CD4-positive, alpha-beta T cell treated with Interleukin-1 beta for 1 hour (primary cell): Measurements from ENCODE around the gene SNRPA1.
"Not testable (repeated sequence)": the region's sequence is repeated elsewhere in the genome, so short reads cannot be mapped to it uniquely, and the experiment has no call there.

Source experiments
- DNase-seq, 2 donors: peaks; one replicate each; pipeline ENCODE4 v3.0.0-alpha.2; 2020 to 2022

SNRPA1 gene

DNA sequence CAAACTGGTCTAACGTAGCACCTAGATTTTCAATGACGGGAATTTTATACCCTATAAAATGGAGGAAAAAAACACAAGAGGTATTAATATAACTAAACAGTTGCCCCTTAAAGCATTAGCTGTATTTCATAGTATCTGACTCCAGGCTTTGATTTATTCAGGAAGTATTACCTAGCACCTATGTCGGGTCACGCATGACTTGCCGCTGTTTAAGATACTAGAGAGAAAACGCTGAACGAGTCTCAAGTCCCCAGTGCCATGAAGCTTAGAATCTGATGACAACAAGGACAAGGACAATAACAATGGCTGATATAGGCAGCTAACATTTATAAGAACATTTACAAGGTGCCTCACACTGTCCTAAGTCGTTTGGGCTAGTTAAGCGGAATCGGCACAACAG, 1.9 kb downstream of the SNRPA1 start:
- DNase-seq = no peak

DNA sequence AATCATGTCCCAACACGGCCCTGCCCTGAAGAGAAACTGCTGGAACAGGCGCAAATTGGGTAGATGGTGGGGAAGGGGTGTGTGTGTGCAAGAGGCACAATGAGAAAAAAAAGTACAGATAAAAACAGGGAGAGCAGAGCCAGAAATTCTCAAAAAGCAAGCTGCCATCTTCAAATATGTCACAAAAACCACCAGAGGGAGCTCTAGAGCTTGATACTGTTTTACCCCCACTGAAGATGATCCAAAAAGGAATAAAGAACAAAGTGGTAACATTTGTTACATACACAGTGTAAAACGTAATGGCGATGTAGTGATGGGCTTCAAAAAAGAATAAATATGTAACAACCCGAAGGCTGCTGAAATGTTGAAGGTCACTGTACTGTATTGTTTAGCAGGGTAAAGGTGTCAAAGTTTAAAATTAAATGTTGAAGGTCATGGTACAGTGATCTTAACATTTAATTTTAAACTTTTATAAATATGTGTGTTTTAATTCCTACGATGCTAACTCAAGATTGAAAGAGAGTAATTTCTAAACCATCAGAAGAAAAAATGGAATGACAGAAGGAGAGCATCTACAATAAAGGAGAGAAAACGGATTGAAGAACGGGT, 6.0 kb downstream of the SNRPA1 start:
- peak in 1 of 2 donors; percentile 73 for DNase-seq

DNA sequence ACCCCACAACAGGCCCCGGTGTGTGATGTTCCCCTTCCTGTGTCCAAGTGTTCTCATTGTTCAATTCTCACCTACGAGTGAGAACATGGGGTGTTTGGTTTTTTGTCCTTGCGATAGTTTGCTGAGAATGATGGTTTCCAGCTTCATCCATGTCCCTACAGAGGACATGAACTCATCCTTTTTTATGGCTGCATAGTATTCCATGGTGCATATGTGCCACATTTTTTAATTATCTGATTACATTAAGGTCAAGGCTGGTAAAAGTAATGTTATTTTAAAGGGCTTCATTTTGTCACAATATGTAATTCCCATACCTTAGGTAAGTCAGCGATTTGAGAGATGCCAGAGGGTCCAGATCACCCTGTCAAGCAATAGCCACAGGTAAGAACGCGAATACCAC, 7.7 kb downstream of the SNRPA1 start:
- DNase-seq = not testable (repeated sequence)

DNA sequence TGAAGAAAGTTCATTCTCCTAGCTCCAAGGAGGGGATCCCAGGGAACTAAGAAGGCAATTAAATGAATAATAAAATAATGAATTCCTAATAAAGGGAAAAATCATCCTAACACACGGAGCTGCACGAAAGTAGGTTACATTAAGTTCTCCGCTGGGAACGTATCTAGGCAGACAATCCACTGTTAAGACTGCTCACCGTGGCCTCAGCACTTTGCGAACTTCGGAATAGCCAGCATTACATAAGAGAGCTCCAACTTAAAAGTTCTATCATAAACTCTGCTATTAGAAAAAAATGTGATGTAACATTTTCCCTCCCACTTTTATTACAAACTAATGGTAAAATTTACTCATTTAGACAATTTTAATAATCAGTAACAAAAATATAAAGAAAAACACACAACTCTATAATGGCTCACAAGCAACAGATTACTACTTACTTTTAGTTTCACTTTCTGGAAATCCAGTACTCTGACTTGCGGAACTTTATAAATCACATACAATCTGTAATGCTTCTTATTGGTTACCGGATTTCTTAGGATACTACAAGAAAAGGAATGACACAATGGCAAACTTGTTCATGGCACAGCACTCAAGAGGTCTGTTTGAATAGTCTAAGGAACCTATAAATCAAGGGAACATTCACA, 8.5 kb downstream of the SNRPA1 start:
- DNase-seq = no peak

DNA sequence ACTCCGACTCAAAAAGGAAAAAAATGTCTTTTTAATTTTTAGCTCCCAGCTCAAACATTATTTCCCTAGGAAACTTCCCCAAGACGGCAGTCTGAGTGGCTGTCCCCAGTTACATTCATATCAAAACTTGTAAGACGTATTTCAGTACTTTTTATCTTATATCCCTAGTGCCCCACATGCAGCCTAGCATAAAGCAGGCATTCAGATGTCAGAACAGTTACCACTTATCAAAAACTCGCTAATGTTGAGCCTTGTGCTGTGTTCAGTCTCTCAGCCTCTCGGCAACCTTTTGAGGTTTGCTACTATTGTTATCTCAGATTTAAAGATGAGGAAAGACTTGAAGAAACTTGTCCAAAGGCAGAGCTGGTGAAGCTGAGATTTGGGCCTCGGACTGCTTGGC, 11.1 kb downstream of the SNRPA1 start:
- no peak for DNase-seq

DNA sequence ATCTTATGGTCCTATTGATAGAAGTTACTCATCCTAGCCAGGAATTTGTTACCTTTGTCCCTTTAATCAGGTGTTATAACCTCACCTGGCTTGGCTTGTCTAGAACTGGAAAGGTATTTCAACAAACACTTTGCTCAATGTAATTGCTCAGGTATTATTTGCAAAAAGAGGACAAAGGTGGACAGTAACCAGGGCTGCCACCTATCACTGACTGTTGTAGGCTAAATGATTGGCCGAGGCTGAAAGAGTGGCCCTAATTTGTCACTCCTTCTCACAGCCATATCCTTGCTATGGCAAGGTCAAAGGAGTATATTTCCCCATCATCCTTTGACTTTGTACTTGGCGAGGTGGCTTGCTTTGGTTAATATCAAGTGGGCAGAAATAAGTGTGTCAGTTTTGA, 15.0 kb downstream of the SNRPA1 start:
- DNase-seq = no peak

DNA sequence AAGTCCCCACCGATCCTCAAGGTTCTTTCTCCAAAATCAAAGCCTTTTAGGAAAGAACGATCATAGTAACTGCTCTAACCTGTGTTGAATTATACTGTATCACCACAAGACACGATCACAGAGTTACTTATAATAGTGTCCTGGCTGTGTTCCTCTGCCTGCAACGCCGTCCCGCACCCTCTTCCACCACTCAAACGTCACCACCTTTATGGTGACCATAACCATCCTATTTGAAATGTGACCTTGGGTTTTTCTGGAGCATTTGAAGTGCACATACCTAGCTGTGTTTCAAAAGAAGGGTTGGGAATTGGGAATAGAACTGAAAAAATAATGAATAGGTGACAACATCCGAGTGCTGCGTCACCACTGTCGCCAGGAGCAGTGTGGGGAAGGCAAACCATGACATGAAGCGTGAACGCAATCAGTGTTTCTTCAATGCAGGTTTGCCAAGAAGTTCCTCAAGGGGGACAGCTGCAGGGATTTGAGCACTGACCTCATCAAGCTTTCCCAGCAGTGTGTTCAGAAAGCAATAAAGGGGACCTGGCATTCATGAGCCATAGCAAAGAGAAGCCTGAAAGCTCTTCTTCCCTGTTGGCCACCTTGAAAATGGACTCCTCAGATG, 17.0 kb downstream of the SNRPA1 start:
- DNase-seq = no peak

DNA sequence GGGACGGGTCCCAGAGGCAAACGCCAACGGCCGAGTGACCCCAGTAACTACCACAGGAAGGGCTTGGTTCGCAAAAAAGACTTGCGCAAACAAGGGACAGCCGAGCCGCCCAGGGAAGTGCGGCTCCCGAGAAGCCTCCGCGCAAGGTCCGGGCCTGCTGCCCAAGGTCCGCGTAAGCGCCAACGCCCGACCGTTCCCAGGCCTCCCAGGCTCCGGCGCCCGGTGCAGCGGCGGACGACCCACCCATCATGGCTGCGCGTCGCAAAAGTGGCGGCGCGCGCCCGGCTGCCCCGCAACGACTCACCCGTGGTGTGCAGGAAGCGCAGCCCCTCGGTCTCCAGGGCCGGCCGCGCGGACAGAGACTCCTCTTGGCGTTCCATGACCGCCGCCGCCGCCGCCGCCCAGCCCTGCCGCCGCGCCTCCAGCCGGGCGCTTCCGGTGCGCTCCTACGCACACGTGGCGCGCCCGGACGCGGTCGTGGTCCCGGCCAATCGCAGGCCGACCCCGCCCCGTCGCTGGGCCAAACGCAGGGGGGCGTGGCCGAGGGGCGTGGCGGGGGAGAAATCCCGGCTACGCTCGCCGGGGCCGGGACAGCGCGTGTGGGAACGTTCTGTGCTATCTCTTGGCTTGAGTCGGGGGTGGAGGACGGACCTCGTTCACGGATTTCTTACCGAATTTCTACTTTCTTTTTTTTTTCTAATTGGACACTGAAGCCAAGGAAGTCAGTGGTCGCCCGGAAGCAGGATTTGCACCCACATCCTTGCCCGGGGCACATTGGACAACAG, 17.8 kb downstream of the SNRPA1 start, which contains the start of gene SELENOS:
Gene SELENOS, minus strand, starts transcription at position 448 of the 785 bp plus-strand sequence. Its CDS starts 68 bp downstream, at position 380.
- peak; percentile 84 to 86 for DNase-seq

DNA sequence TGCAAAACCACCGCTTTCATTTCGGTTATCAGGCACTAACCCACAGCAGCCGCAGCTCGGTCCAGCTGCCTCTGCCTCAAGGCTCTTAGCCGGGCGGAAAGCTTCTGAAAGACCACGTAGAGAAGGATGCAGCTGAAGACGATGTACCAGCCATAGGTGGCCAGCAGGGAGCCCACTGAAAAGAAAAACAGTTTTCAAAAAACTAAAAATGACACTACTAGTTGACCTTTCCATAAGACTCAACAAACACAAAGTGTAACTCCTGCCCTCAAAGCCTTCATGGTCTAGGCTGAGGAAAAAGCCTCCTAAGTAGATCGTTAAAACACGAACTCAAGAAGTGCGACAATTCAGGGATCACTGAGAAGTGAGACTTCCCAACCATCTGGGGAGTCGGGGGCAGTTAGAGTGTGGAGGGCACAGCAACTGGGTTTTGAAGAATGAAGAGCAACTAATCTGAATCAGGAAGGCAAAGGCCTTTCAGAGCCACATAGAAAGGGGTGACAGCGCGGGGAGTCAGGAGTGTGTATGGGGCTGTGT, 18.5 kb downstream of the SNRPA1 start:
- peak in 1 of 2 donors; percentile 33 for DNase-seq

DNA sequence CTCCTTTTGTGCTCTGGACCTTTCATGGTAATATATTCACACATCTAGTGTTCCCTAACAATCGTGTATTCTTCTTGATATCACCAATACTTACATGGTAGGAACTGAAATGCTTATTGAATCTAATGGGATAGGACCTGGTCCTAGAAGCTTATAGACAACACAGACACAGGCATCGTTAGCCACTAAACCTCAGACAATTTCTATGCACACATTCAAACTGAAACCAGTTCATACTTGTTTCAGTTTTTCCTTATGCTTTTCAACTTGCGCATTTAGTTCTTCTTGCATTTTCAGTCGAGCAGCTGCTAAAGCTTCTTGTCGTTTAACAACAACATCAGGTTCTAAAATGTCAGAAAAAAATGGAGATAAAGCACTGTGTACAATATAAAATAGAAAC, 20.0 kb downstream of the SNRPA1 start:
- no peak for DNase-seq

DNA sequence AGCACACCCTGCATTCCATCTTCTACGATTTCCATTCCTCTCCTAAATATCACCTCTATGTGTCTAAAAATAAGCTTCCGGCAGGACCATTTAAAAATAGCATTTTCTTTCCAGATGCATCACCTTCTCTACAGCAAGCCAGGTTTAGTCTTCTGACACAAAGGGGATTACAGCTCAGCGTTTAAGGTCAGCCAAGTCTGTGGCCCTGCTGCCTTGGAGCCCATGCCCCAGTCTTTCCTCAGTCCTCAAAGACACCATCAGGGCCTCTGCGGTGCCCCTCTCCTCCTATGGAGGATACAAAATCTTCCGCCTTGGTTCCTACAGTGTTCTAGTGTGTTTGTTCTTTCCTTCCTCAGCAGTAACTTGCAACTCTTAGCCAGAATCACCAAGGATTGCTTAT, 21.5 kb downstream of the SNRPA1 start:
- DNase-seq = no peak

DNA sequence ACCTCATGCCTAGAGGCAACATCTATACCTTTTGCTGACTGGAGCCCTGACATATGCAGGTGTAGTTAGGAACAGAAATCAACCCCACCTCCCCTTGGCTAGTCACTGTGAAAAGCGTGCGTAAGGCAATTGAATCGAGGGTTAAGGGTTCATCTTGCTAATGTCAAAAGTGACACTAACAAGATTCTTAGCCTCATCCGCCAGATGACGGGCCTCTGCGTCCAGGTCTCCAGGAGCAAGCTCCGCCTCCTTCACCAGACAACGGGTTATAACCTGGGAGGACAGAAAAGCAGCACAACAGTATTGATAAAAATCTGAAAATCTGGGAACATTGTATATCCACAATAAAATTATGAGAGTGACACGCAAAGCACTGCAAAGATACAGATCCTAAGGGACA, 22.5 kb downstream of the SNRPA1 start:
- DNase-seq = no peak

DNA sequence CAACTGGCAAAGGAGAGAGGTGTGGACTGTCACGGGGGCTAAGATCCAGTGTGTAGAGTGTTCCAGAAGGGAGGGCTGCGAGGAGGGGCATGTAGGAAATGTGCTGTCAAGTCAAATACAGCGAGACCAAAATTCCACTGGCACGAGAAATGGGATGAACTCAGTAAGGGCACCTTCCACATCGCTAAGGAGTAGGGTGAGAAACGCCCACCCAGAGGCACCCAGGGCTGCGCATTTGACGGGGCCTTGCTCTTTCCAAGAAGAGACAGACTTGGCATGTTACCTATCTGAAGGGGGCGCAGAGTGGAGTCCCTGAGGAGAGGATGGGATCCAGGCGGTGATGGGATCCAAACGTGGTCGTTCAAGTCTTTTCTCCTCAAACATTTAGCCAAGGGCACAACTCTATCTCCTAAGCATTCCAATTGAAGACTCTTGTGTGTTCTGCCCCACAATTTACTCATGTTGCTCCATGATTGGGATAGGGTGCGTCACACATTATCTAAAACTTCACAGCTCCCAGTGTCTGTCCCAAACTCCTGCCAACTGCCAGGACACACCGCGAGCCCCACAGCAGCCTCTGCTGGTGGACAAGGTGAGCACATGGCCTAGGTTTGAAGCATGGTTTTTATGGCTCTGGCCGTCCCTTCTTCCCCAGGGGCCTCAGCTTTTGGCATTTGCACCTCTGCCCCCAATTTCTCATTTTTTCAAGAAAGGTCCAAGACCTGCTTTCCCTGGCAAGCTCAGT, 25.4 kb downstream of the SNRPA1 start:
- no peak for DNase-seq

DNA sequence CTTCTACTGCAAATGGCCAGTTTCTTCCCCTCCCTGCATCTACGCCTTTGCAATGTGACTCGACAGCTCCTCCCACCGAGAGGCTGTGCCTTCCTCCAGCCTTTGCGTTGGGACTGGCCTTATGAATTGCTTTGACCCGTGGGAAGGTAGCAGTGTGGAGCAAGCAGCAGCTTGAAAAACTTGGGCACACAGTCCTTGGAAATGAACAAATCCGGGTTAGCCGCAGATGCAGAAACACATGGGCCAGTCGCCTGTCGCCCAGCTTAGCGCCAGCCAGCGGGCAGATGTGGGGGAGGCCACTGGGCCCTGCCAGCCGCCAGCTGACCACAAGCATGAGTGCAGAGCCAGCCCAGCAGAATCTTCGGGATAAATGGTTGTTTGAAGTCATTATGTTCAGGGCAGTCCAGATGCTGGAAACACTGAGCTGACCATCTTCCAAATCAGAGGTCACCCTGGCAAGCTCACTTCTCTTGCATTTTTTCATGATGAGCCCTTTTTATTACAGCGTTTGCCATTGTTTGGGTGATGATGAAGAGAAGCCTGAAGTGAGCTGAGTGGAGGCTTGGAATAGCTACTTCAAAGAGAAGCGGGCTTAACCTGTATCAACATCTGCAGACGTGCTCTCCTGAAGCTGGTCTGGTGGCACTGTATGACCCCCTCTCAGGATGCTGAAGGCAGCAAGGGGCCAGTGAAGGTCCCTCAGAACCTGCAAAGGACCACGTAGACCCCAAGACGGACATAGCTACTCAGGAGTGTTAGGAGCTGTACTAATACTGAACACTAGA, 27.5 kb downstream of the SNRPA1 start:
- DNase-seq = no peak

DNA sequence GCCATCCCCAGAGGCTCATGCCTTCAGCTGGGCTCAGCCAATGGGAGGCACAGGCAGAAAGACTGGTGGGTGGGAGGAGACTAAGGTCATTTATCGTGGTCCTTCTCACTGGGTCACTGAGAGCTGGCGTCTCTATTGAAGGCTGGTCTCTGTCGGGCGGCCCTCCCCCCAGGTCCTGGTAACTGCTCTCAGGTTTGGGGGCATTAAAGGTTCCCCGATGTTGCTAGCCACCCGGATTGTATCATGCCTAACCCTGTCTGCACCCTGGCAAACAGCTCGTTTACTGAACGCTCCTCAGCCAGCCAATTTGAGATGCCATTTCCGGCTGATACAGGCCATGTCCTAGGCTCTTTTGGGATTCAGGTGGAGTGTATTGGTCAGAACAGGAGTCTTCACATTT, 28.3 kb downstream of the SNRPA1 start:
- no peak for DNase-seq

DNA sequence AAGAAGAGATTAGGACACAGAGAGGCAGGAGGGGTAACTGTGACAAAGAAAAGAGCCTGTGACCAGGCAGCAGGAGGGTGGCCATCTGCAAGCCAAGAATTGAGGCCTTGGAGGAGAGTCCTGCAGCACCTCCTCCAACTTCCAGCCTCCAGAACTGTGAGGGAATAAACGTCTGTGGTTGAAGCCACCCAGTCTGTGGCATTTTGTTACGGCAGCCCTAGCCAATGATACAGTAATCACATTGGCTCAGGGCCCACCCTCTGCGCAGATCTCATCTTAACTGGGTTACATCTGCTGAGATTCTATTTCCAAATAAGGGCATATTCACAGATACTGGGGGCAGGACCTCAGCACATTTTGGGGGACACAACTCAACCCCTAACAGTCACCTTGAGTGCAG, 29.0 kb downstream of the SNRPA1 start:
- DNase-seq = no peak

DNA sequence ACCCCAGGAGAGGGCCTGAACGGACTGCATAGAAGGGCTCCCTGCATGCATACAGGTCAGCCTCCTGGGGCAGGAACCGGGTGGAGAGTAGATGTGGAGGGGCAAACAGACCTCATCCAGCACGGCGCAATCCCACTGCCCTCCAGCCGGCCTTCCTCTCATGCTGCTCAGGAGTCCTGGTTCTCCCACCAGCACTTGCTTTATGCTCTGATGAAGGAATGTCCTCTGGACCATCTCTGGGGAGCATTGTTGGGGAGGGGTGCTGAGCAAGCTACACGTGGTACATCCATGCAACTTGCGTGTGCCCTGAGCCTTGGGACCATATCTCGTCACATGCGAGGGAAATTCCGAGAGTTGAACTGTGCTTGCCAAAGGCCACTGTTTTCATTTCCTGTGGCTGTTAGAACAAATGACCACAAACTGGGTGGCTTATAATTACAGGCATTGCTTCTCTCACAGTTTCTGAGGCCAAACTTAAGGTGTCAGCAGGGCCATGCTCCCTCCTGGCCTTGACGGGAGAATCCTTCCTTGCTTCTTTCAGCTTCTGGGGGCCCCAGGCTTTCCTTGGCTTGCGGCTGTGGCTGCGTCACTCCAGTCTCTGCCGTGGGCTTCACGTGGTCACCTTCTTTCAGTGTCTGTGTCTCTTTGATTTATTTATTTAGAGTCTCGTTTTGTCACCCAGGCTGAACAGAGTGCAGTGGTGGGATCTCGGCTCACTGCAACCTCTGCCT, 30.0 kb downstream of the SNRPA1 start:
- no peak for DNase-seq

DNA sequence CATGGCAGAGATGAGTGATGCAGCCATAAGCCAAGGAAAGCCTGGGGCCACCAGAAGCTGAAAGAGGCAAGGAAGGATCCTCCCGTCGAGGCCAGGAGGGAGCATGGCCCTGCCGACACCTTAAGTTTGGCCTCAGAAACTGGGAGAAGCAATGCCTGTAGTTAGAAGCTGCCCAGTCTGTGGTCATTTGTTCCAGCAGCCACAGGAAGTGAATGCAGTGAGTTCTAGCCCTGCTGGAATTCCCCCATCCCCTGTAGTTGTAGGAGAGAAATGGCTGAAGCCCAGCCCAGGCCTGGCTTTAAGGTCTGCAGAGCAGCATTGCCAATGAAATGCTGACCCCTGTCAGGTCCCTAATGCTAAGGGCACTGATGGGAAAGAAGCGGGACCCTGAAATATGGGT, 31.0 kb downstream of the SNRPA1 start:
- no peak for DNase-seq

DNA sequence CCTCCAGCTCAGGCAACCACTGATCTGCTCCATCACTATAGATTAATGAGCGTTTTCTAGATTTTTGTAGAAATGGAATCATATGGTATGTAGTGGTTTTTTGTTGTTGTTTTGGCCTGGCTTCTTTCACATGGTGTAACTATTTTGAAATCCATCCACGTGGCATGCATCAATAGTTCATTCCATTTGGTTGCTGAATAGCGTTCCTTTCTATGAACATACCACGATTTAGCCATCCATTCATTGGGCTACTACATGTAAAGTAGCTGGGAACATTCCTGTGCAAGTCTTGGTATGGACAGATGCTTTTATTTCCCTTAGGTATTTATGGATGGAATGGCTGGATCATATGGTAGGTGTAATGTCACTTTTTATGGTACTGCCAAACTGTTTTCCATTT, 32.5 kb downstream of the SNRPA1 start:
- no peak for DNase-seq

DNA sequence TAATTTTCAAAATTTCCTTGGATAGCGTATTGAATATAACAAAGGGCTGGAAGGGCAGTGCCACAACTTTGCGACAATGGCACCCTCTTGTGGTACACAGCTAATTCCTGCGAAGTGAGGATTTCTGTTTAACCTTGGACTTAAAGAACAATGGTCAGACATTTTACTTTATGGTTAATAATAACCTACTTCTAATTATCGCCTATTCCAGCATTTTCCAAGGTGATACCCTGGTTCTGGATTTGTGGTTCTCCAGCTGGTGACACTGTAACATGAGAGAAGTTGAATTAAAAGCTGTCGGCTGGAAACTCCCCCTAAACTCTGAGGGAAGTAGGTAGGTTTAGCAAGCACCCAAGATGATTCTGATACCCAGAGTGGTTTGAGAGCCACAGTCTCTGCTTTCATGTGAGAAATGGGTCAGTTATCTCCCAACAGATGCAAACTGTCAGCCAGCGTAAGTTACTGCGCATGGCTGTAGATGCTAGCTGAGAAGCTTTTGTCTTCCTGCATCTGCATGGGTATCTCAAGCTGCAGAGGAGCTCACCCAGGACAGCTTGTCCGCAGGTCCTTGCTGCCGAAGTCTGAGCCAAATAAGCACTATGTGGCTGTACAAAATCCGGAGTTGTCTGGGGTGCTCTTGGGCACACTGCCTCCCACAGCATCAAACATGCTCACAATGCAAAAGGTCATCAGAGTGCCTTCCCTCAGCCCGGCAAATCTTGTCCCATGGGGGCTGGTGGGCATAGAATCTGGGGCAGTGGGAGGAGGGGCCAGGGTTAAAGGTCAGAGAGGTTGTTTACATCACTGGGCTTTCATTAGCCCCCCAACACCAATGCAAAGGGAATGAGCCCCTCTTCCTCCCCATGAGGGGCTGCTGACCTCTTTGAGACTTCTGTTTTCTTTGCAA, 36.6 kb downstream of the SNRPA1 start:
- DNase-seq = peak; percentile 61 to 69
